ENCODE measurements around the gene DNASE1L2. TPM values are rescaled to one million over a fixed set of nuclear protein-coding genes. Genes with fewer than 3 reads are reported as not detected.

The DNASE1L2 gene
- total and polyA plus RNA-seq, 2 of the 8 experiments (the other 6 are each of a cell fraction or from before 2014, with no cell fraction given), result 0.35 to 0.97 TPM

DNA sequence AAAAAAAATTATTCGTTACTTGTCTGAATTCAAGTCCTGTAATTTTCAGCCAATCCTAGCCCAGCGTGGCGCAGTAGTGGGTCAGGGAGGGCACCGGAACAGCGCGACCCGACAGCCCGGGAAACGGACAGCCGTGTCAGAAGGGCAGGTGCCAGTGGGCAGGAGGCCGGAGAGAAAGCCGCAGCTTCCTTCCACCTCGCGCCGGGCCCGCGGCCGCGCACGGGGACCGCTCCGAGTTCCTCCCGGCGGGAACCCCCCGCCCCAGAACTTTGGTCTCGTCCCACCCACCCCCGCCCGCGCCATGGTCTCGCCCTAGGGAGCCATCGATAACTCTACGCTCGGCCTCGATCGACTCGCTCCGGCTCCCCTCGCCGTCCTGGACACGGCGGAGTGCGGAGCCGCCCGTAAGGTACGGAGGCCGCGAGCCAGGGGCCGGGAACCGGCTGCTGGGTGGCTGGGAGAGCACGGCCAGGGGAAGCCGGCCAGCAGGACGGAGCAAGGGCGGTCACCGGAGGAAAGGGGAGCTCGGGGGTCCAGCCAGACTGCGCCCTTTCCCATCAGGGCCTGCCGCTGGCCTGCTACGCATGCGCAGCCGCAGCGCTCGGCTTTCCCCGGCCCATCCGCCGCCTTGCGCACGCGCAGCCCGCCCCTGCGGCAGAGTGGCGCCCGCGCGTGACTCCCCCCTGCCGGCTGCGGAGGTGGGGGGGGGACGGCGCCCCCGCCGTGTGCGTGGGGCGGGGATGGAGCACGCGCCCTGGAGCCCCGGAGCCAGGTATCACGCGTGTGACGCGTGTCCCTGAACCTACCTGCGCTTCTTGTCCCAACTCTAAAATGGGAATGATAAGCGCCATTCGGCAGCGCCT lies 30.9 kb upstream of the DNASE1L2 start, which contains the start of gene MLST8:
Gene MLST8 (plus strand): TSS at position 351 of the 863 bp plus-strand sequence. CDS start 632 bp downstream, outside the sequence.
- peak within 1 kb of the TSS; percentile 88 for H2AFZ ChIP-seq (ENCODE audit: low read length)
- CTCF ChIA-PET (ENCODE audit: partially characterized antibody), result interaction anchor here (0.8 to 2.7 kb wide), 3 partner anchors 10 to 48 kb away, joined by 3 to 23 read pairs (median 3); no protein-coding TSS in a partner anchor
- DNase-seq (ENCODE audit: low read depth in 1 of 2, low spot score in 2 of 2) (peak in 1 of 2 experiments; percentile 91), FAIRE-seq (no peak)
- H3K79me2 ChIP-seq (ENCODE audit: control insufficient read depth in 1 of 2, insufficient read depth in 2 of 2, low read length in 2 of 2), result peaks cover 0 to 7% of the 10 kb centered on the region in 2 experiments; a peak in 1 of 4 replicates
- H4K8ac ChIP-seq (ENCODE audit: extremely low read depth, insufficient read depth, low read length), result peak within 1 kb of the TSS; percentile 100
- peak within 1 kb of the TSS; percentile 97 for H2BK5ac ChIP-seq (ENCODE audit: low read depth, low read length)
- H2BK20ac ChIP-seq (ENCODE audit: low read length), result peak within 1 kb of the TSS; percentile 80; the same call in 1 of the 2 replicates
- peak within 1 kb of the TSS; percentile 100 for H4K5ac ChIP-seq (ENCODE audit: insufficient read length, low read depth, low read length)
- POLR2A ChIA-PET (ENCODE audit: partially characterized antibody), result interaction anchor here (0.6 to 15.1 kb wide), 16 partner anchors 9 to 296 kb away, joined by 3 to 156 read pairs (median 4); partner anchors contain the start of genes CASKIN1, DNASE1L2, E4F1 and ECI1
- H3K18ac ChIP-seq (ENCODE audit: extremely low read depth, low read length), result peak within 1 kb of the TSS; percentile 100
- peak within 1 kb of the TSS; percentile 98 for H3K56ac ChIP-seq (replicated peaks; ENCODE audit: insufficient read length, low read depth, low read length)
- peak within 1 kb of the TSS; percentile 87 for H4K91ac ChIP-seq (replicated peaks; ENCODE audit: insufficient read length, low read length)
- peak within 1 kb of the TSS; percentile 57 for H2BK120ac ChIP-seq (replicated peaks; ENCODE audit: low read depth, low read length)
- H3K9ac ChIP-seq (replicated peaks in 1 of 4; ENCODE audit: extremely low read depth in 1 of 4, low read depth in 3 of 4, low read length in 3 of 4), result peak within 1 kb of the TSS; percentile 77 to 97 (median 94)
- H3K14ac ChIP-seq (ENCODE audit: insufficient read length), result no peak within 1 kb of the TSS
- H3K4ac ChIP-seq (replicated peaks; ENCODE audit: insufficient read length, low read depth, low read length), result peak within 1 kb of the TSS; percentile 98
- H3K79me1 ChIP-seq (ENCODE audit: low read depth, low read length), result peaks cover 6% of the 10 kb centered on the region
- peaks cover 0 to 13% (median 8%) of the 10 kb centered on the region in 4 experiments; a peak in 6 of 7 replicates for H3K4me1 ChIP-seq (replicated peaks in 1 of 4; ENCODE audit: control insufficient read depth in 3 of 4, insufficient read depth in 4 of 4, low read length in 3 of 4)
- H2BK12ac ChIP-seq (ENCODE audit: low read depth, low read length), result 0 out of 2 replicates have a peak within 1 kb of the TSS, but pooled peaks have one; percentile 39
- no peaks in the 10 kb centered on the region; a peak in 3 of 7 replicates for H3K27me3 ChIP-seq (replicated peaks in 1 of 4; ENCODE audit: control insufficient read depth in 3 of 4, extremely low read depth in 1 of 4, insufficient read depth in 3 of 4, low read length in 3 of 4)
- peaks cover 4 to 34% (median 12%) of the 10 kb centered on the region in 4 experiments; a peak in 6 of 8 replicates for H3K36me3 ChIP-seq (ENCODE audit: control insufficient read depth in 2 of 4, insufficient read depth in 4 of 4, low read length in 3 of 4)
- H3K4me2 ChIP-seq (ENCODE audit: insufficient read depth in 1 of 2, low read depth in 2 of 2, low read length in 2 of 2), result peak within 1 kb of the TSS; percentile 87 to 91
- H3K4me3 ChIP-seq (ENCODE audit: extremely low read depth in 1 of 4, insufficient read depth in 2 of 4, low read depth in 3 of 4, low read length in 4 of 4), result peak within 1 kb of the TSS; percentile 78 to 97 (median 92)
- peak within 1 kb of the TSS; percentile 98 for H3K27ac ChIP-seq (ENCODE audit: low read depth, low read length)
- H3K23ac ChIP-seq (ENCODE audit: insufficient read length), result no peak within 1 kb of the TSS
- 1% methylated on average over 49 of the region's 93 CpGs; no CpG with 5 or more reads in 1 of the 2 experiments for WGBS, 2 experiments (ENCODE audit: extremely low coverage in 1 of 2, insufficient coverage in 1 of 2, insufficient read length in 1 of 2, insufficient replicate concordance in 2 of 2, low coverage in 1 of 2, low lambda C conversion rate in 2 of 2, missing lambda C conversion rate in 1 of 2)
- peak within 1 kb of the TSS; percentile 93; the same call in 1 of the 2 replicates for H2AK5ac ChIP-seq (ENCODE audit: low read depth, low read length)
- H2BK15ac ChIP-seq (ENCODE audit: low read length), result peak within 1 kb of the TSS; percentile 88
- H3K23me2 ChIP-seq (ENCODE audit: low read depth, low read length), result peaks cover 11% of the 10 kb centered on the region; the same call in 1 of the 2 replicates
- H4K20me1 ChIP-seq (replicated peaks in 1 of 2; ENCODE audit: control insufficient read depth in 1 of 2, insufficient read depth in 2 of 2, low read length in 2 of 2), result peaks cover 0 to 8% of the 10 kb centered on the region in 2 experiments
- H3K9me3 ChIP-seq (ENCODE audit: insufficient read depth in 2 of 2, low read depth in 1 of 2, low read length in 1 of 2), result no peaks in the 10 kb centered on the region
- no peak for TF ChIP-seq SAP30 (IDR thresholded peaks at IDR 0.05; ENCODE audit: insufficient read depth, insufficient replicate concordance, low read length)
- peak; percentile 21; the same call in 1 of the 2 replicates for TF ChIP-seq BACH1 (IDR thresholded peaks at IDR 0.05; ENCODE audit: low read length)
- TF ChIP-seq SRF (IDR thresholded peaks at IDR 0.05; ENCODE audit: low read depth, low read length), result peak; percentile 96
- no peak for TF ChIP-seq JUN (IDR thresholded peaks at IDR 0.05; ENCODE audit: low read depth, low read length)
- TF ChIP-seq KDM4A (IDR thresholded peaks at IDR 0.05; ENCODE audit: low read depth, low read length, severe bottlenecking), result peak; percentile 98
- TF ChIP-seq NRF1 (IDR thresholded peaks at IDR 0.05; ENCODE audit: low read depth, low read length), result peak; percentile 98
- peak; percentile 85 for TF ChIP-seq TAF1 (IDR thresholded peaks at IDR 0.05; ENCODE audit: low read depth, low read length)
- peak; percentile 27 to 78; a peak in 2 of 4 replicates for TF ChIP-seq SIN3A (conservative IDR thresholded peaks at IDR 0.05 in 1 of 2, IDR thresholded peaks at IDR 0.05 in 1 of 2; ENCODE audit: low read depth in 1 of 2, low read length in 2 of 2)
- peak; percentile 31; the same call in 1 of the 2 replicates for TF ChIP-seq TBP (IDR thresholded peaks at IDR 0.05; ENCODE audit: low read depth, low read length)
- no peak for TF ChIP-seq RXRA (IDR thresholded peaks at IDR 0.05; ENCODE audit: insufficient read depth, low read depth, low read length)

All from H1 (cell line).